OCI-LY7 (cell line): ENCODE measurements around the gene ADCY3.

Experiments
- EZH2phosphoT487 ChIP-seq: fragments of 200-600 bp; sonication (generic); IDR thresholded peaks from 2 replicates; pipeline ENCODE4 v1.6.1; 2018; ENCODE audit warnings: low read depth, borderline replicate concordance, mild to moderate bottlenecking, mixed run types, antibody characterized with exemption, low read length, moderate library complexity, mixed read lengths
- TF ChIP-seq, protein P1 (sequence below): fragments of 200-600 bp; sonication (generic); conservative IDR thresholded peaks from 2 replicates; pipeline ENCODE4 v1.5.1; 2014; ENCODE audit warnings: mild to moderate bottlenecking, antibody characterized with exemption, low read length, moderate library complexity, mixed read lengths

DNA sequence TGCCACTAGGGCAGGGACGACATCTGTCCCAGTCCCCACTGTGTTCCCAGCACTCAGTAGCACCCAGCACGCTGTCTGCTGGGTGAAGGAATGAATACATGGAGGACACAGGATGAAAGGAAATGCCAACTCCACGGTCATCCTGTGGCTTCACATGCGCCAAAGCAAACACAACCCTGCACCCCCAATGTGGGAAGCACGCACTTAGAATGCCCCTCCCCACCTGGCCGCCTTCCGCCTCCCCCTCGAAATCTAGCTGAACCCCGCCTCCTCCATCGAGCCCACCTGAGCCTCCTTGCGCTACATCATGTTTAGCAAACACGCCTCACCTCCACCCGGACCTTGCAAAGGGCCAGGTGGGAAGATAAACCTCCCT lies 33.9 kb downstream of the ADCY3 start:
- TF ChIP-seq, protein P1, sequence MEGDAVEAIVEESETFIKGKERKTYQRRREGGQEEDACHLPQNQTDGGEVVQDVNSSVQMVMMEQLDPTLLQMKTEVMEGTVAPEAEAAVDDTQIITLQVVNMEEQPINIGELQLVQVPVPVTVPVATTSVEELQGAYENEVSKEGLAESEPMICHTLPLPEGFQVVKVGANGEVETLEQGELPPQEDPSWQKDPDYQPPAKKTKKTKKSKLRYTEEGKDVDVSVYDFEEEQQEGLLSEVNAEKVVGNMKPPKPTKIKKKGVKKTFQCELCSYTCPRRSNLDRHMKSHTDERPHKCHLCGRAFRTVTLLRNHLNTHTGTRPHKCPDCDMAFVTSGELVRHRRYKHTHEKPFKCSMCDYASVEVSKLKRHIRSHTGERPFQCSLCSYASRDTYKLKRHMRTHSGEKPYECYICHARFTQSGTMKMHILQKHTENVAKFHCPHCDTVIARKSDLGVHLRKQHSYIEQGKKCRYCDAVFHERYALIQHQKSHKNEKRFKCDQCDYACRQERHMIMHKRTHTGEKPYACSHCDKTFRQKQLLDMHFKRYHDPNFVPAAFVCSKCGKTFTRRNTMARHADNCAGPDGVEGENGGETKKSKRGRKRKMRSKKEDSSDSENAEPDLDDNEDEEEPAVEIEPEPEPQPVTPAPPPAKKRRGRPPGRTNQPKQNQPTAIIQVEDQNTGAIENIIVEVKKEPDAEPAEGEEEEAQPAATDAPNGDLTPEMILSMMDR: no peak
- no peak for TF ChIP-seq EZH2phosphoT487
